ENCODE measurements around the gene CMTM3.
"Not testable (repeated sequence)": the region's sequence is repeated elsewhere in the genome, so short reads cannot be mapped to it uniquely, and the experiment has no call there.

Gene CMTM3

GRCh38 chr16:66585481-66586239 is 18.8 kb upstream of the CMTM3 start:
- no peak for DNase-seq (ENCODE audit: low read depth)

GRCh38 chr16:66587881-66588600 is 16.5 kb upstream of the CMTM3 start:
- DNase-seq (ENCODE audit: low read depth) = no peak

GRCh38 chr16:66588981-66589713 is 15.4 kb upstream of the CMTM3 start:
- peak; percentile 33 for DNase-seq (ENCODE audit: low read depth)

- no peak for DNase-seq (ENCODE audit: low read depth)
Observed at GRCh38 chr16:66590322-66590721, 14.2 kb upstream of the CMTM3 start.

GRCh38 chr16:66591018-66591417 is 13.5 kb upstream of the CMTM3 start:
- no peak for DNase-seq (ENCODE audit: low read depth)

- DNase-seq (ENCODE audit: low read depth) = no peak
Observed at GRCh38 chr16:66592241-66592640, 12.3 kb upstream of the CMTM3 start.

- DNase-seq (ENCODE audit: low read depth) = no peak
Observed at GRCh38 chr16:66592814-66593213, 11.7 kb upstream of the CMTM3 start.

GRCh38 chr16:66594739-66595138 is 9.8 kb upstream of the CMTM3 start:
- DNase-seq (ENCODE audit: low read depth) = no peak

GRCh38 chr16:66596559-66596958 is 7.9 kb upstream of the CMTM3 start:
- not testable (repeated sequence) for DNase-seq (ENCODE audit: low read depth)

GRCh38 chr16:66596986-66597848 is 7.3 kb upstream of the CMTM3 start:
- DNase-seq (ENCODE audit: low read depth) = no peak

GRCh38 chr16:66598111-66598510 is 6.4 kb upstream of the CMTM3 start:
- no peak for DNase-seq (ENCODE audit: low read depth)

GRCh38 chr16:66599726-66600125 is 4.8 kb upstream of the CMTM3 start:
- DNase-seq (ENCODE audit: low read depth) = no peak

GRCh38 chr16:66600477-66600876 is 4.0 kb upstream of the CMTM3 start:
- DNase-seq (ENCODE audit: low read depth) = no peak

GRCh38 chr16:66601471-66601870 is 3.0 kb upstream of the CMTM3 start:
- DNase-seq (ENCODE audit: low read depth) = no peak

GRCh38 chr16:66603537-66604375 is 748 bp upstream of the CMTM3 start:
- DNase-seq (ENCODE audit: low read depth) = peak; percentile 57

- no peak for DNase-seq (ENCODE audit: low read depth)
Observed at GRCh38 chr16:66605177-66605978, 874 bp downstream of the CMTM3 start.

- no peak for DNase-seq (ENCODE audit: low read depth)
Observed at GRCh38 chr16:66605979-66606751, 1.7 kb downstream of the CMTM3 start.

- peak; percentile 84 for DNase-seq (ENCODE audit: low read depth)
Observed at GRCh38 chr16:66608241-66609138, 4.0 kb downstream of the CMTM3 start.
